ENCODE results near the gene ATP11A. TPM values are rescaled to one million over a fixed set of nuclear protein-coding genes. Genes with fewer than 3 reads are reported as not detected.

ATP11A gene
- total and polyA plus RNA-seq, 7 donors, result 3.9 to 48.6 (median 26.4) TPM

- WGBS, 3 donors, result 95 to 97% (median 96%) methylated on average over 5 of the region's 5 CpGs
- DNase-seq, result no peak
- Histone ChIP-seq H3K27me3 (ENCODE audit: insufficient read depth in 3 of 3, low read length in 2 of 3) (no peaks in the 10 kb centered on the region), H3K9me3 (no peaks in the 10 kb centered on the region), H3K4me3 (no peak overlapping the region), H3K36me3 (ENCODE audit: insufficient read depth in 1 of 2, low read depth in 1 of 2) (no peaks in the 10 kb centered on the region), H3K4me1 (peaks cover 27% of the 10 kb centered on the region), H3K27ac (no peak overlapping the region)
- no peak for ATAC-seq
- intact Hi-C loops (cut with DNase I), result loop anchor here (5.0 kb wide), 2 partner anchors 35 to 50 kb away; no protein-coding TSS in a partner anchor
- no peak for TF ChIP-seq CTCF (IDR thresholded peaks at IDR 0.05)
Measured at GRCh38 chr13:112692586-112692985, 2.7 kb downstream of the ATP11A start.

GRCh38 chr13:112693831-112694497 is 4.1 kb downstream of the ATP11A start:
- H3K36me3 ChIP-seq (ENCODE audit: insufficient read depth in 1 of 2, low read depth in 1 of 2), result no peaks in the 10 kb centered on the region
- no peaks in the 10 kb centered on the region for H3K9me3 ChIP-seq
- no peak overlapping the region for H3K4me3 ChIP-seq
- peak overlapping the region; percentile 61 for H3K27ac ChIP-seq
- WGBS, 3 donors, result 41 to 64% (median 42%) methylated on average over 13 of the region's 13 CpGs
- ATAC-seq (peak; percentile 56 to 74 (median 68)), DNase-seq (no peak)
- TF ChIP-seq CTCF (IDR thresholded peaks at IDR 0.05), result no peak
- H3K4me1 ChIP-seq, result peaks cover 27% of the 10 kb centered on the region
- intact Hi-C loops (cut with DNase I), result loop anchor here (5.0 kb wide), 2 partner anchors 33 to 48 kb away; no protein-coding TSS in a partner anchor
- H3K27me3 ChIP-seq (ENCODE audit: insufficient read depth in 3 of 3, low read length in 2 of 3), result no peaks in the 10 kb centered on the region

- Histone ChIP-seq H3K4me3 (no peak overlapping the region), H3K27ac (no peak overlapping the region), H3K27me3 (ENCODE audit: insufficient read depth in 3 of 3, low read length in 2 of 3) (no peaks in the 10 kb centered on the region), H3K36me3 (ENCODE audit: insufficient read depth in 1 of 2, low read depth in 1 of 2) (no peaks in the 10 kb centered on the region), H3K4me1 (peaks cover 38% of the 10 kb centered on the region), H3K9me3 (no peaks in the 10 kb centered on the region)
- no peak for TF ChIP-seq CTCF (IDR thresholded peaks at IDR 0.05)
- WGBS, 3 donors, result 88 to 89% (median 89%) methylated on average over 4 of the region's 4 CpGs
- DNase-seq (no peak), ATAC-seq (no peak)
- intact Hi-C loops (cut with DNase I), result no loop called here
Measured at GRCh38 chr13:112695121-112695520, 5.3 kb downstream of the ATP11A start.

- 95 to 97% (median 96%) methylated on average over 53 of the region's 53 CpGs for WGBS, 3 donors
- intact Hi-C loops (cut with DNase I), result no loop called here
- ATAC-seq (no peak), DNase-seq (no peak)
- Histone ChIP-seq H3K36me3 (ENCODE audit: insufficient read depth in 1 of 2, low read depth in 1 of 2) (no peaks in the 10 kb centered on the region), H3K27ac (no peak overlapping the region), H3K27me3 (ENCODE audit: insufficient read depth in 3 of 3, low read length in 2 of 3) (no peaks in the 10 kb centered on the region), H3K9me3 (no peaks in the 10 kb centered on the region), H3K4me3 (no peak overlapping the region), H3K4me1 (peaks cover 40% of the 10 kb centered on the region)
- no peak for TF ChIP-seq CTCF (IDR thresholded peaks at IDR 0.05)
Measured at GRCh38 chr13:112696001-112696868, 6.4 kb downstream of the ATP11A start.

All from psoas muscle (tissue), 8 donors.